H9 (cell line): ENCODE data around the gene SLC35B1. TPM values are rescaled to one million over a fixed set of nuclear protein-coding genes. Genes with fewer than 3 reads are reported as not detected.

ENCODE experiments used
- DNase-seq: peaks from one replicate; pipeline ENCODE4 v3.0.0-alpha.2; 2017
- H2AFZ ChIP-seq: one replicate; pipeline ENCODE4 v1.6.1; 2013; ENCODE audit warnings: mild to moderate bottlenecking, low read length, control low read depth, moderate library complexity
- H2AK5ac ChIP-seq: 2 replicates; pipeline ENCODE4 v1.6.1; 2013; ENCODE audit warnings: low read length, control low read depth, mixed read lengths; ENCODE audit not compliant: insufficient read length
- H2BK120ac ChIP-seq: one replicate; pipeline ENCODE4 v1.6.1; 2013; ENCODE audit warnings: low read depth, mild to moderate bottlenecking, low read length, control low read depth, inconsistent platforms; ENCODE audit not compliant: poor library complexity, severe bottlenecking
- H2BK12ac ChIP-seq: 2 replicates; pipeline ENCODE4 v1.6.1; 2013; ENCODE audit warnings: low read length, control low read depth, mixed read lengths, low read depth; ENCODE audit not compliant: insufficient read length
- H2BK15ac ChIP-seq: 2 replicates; pipeline ENCODE4 v1.6.1; 2013; ENCODE audit warnings: low read depth, low read length, control low read depth
- H2BK20ac ChIP-seq: one replicate; pipeline ENCODE4 v1.6.1; 2013; ENCODE audit warnings: low read depth, mild to moderate bottlenecking, low read length, control low read depth, inconsistent platforms; ENCODE audit not compliant: poor library complexity, severe bottlenecking
- H2BK5ac ChIP-seq: 2 replicates; pipeline ENCODE4 v1.6.1; 2013; ENCODE audit warnings: low read length, control low read depth, mixed read lengths; ENCODE audit not compliant: insufficient read length
- H3K14ac ChIP-seq: 2 replicates; pipeline ENCODE4 v1.6.1; 2013; ENCODE audit warnings: low read length, control low read depth; ENCODE audit not compliant: insufficient read depth
- H3K18ac ChIP-seq: 2 replicates; pipeline ENCODE4 v1.6.1; 2013; ENCODE audit warnings: low read depth, mild to moderate bottlenecking, mixed read lengths, low read length, control low read depth; ENCODE audit not compliant: insufficient read length
- H3K23ac ChIP-seq: 2 replicates; pipeline ENCODE4 v1.6.1; 2013; ENCODE audit warnings: low read length, control low read depth, mixed read lengths, low read depth; ENCODE audit not compliant: insufficient read length
- H3K23me2 ChIP-seq: 2 replicates; pipeline ENCODE4 v1.6.1; 2013; ENCODE audit warnings: low read depth, mild to moderate bottlenecking, mixed read lengths, low read length, control low read depth; ENCODE audit not compliant: insufficient read length, poor library complexity, severe bottlenecking
- H3K27ac ChIP-seq: 2 replicates; pipeline ENCODE4 v1.5.1; 2013; ENCODE audit warnings: low read length, control low read depth, mixed read lengths, low read depth; ENCODE audit not compliant: insufficient read length
- H3K27me3 ChIP-seq: 2 replicates; pipeline ENCODE4 v1.6.1; 2013; ENCODE audit warnings: low read length, control low read depth, inconsistent platforms; ENCODE audit not compliant: insufficient read depth
- H3K4ac ChIP-seq: 2 replicates; pipeline ENCODE4 v1.6.1; 2013; ENCODE audit warnings: low read depth, mild to moderate bottlenecking, control low read depth, inconsistent platforms, low read length, moderate library complexity
- H3K4me1 ChIP-seq: 2 replicates; pipeline ENCODE4 v1.6.1; 2013; ENCODE audit warnings: low read length, control low read depth, inconsistent platforms; ENCODE audit not compliant: insufficient read depth
- H3K4me2 ChIP-seq: 2 replicates; pipeline ENCODE4 v1.6.1; 2013; ENCODE audit warnings: low read length, control low read depth, mixed read lengths; ENCODE audit not compliant: insufficient read length, insufficient read depth
- H3K56ac ChIP-seq: 2 replicates; pipeline ENCODE4 v1.6.1; 2013; ENCODE audit warnings: low read depth, mild to moderate bottlenecking, mixed read lengths, low read length, control low read depth; ENCODE audit not compliant: insufficient read length
- H3K79me1 ChIP-seq: 2 replicates; pipeline ENCODE4 v1.6.1; 2013; ENCODE audit warnings: low read depth, mild to moderate bottlenecking, moderate library complexity, low read length, control low read depth, inconsistent platforms; ENCODE audit not compliant: insufficient read depth, poor library complexity, severe bottlenecking
- H3K79me2 ChIP-seq: 2 replicates; pipeline ENCODE4 v1.6.1; 2013; ENCODE audit warnings: low read length, control low read depth, inconsistent platforms; ENCODE audit not compliant: insufficient read depth
- H3K9ac ChIP-seq: 2 replicates; pipeline ENCODE4 v1.6.1; 2013; ENCODE audit warnings: low read length, control low read depth, mixed read lengths; ENCODE audit not compliant: insufficient read length; ENCODE audit errors: extremely low read depth
- H3K9me3 ChIP-seq: one replicate; pipeline ENCODE4 v1.6.1; 2013; ENCODE audit warnings: low read depth, low read length, inconsistent platforms; ENCODE audit not compliant: control insufficient read depth
- H3T11ph ChIP-seq: one replicate; pipeline ENCODE4 v1.6.1; 2013; ENCODE audit warnings: mild to moderate bottlenecking, low read length, control low read depth, inconsistent platforms
- H4K20me1 ChIP-seq: one replicate; pipeline ENCODE4 v1.6.1; 2013; ENCODE audit not compliant: control insufficient read depth, insufficient read length, insufficient read depth
- H4K5ac ChIP-seq: 2 replicates; pipeline ENCODE4 v1.6.1; 2013; ENCODE audit warnings: low read depth, mild to moderate bottlenecking, mixed read lengths, low read length, control low read depth; ENCODE audit not compliant: insufficient read length
- H4K8ac ChIP-seq: replicated peaks from 2 replicates; pipeline ENCODE4 v1.6.1; 2013; ENCODE audit warnings: low read length, control low read depth, mixed read lengths, low read depth; ENCODE audit not compliant: insufficient read length
- H4K91ac ChIP-seq: 2 replicates; pipeline ENCODE4 v1.6.1; 2013; ENCODE audit warnings: low read depth, mild to moderate bottlenecking, moderate library complexity, mixed read lengths, low read length, control low read depth; ENCODE audit not compliant: insufficient read length
- H3K27ac Mint-ChIP-seq, 3 experiments: 2 replicates in 2 of 3; 3 replicates in 1 of 3; pipeline ENCODE4 v1.8.0; 2020 to 2021; ENCODE audit warnings: mixed read lengths in 3 of 3, mild to moderate bottlenecking in 1 of 3, moderate library complexity in 1 of 3
- H3K27me3 Mint-ChIP-seq: 2 replicates; pipeline ENCODE4 v1.8.0; 2021; ENCODE audit warnings: low read depth, mild to moderate bottlenecking, moderate library complexity, mixed read lengths
- H3K36me3 Mint-ChIP-seq, 3 experiments: 2 replicates in 2 of 3; 3 replicates in 1 of 3; pipeline ENCODE4 v1.8.0; 2020 to 2021; ENCODE audit warnings: low read depth in 3 of 3, mixed read lengths in 3 of 3; ENCODE audit not compliant: insufficient read depth in 1 of 3
- H3K4me1 Mint-ChIP-seq, 2 experiments: 2 replicates each; pipeline ENCODE4 v1.8.0; 2020; ENCODE audit warnings: mixed read lengths in 2 of 2
- H3K4me3 Mint-ChIP-seq, 2 experiments: 2 replicates in 1 of 2; 3 replicates in 1 of 2; pipeline ENCODE4 v1.8.0; 2020 to 2021; ENCODE audit warnings: mild to moderate bottlenecking in 2 of 2, mixed read lengths in 2 of 2, moderate library complexity in 1 of 2
- H3K9me3 Mint-ChIP-seq, 2 experiments: 2 replicates in 1 of 2; 3 replicates in 1 of 2; pipeline ENCODE4 v1.8.0; 2020; ENCODE audit warnings: mild to moderate bottlenecking in 2 of 2, mixed read lengths in 2 of 2, moderate library complexity in 1 of 2
- WGBS: extraction: QIAGEN DNeasy Blood & Tissue Kit; methylation state at CpG from one replicate; pipeline ENCODE4 v1.1.7; 2013; ENCODE audit warnings: missing lambda C conversion rate, low lambda C conversion rate, mixed read lengths; ENCODE audit not compliant: insufficient read length; ENCODE audit errors: extremely low coverage; 5-methylcytosine and 5-hydroxymethylcytosine counted together
- total RNA-seq: library from RNA; stranded (reverse); gene quantifications from 2 replicates; pipeline ENCODE4 v1.2.1, GENCODE V29; 2021
- TF ChIP-seq, protein P1 (sequence below): fragments of 200-600 bp; sonication (generic); conservative IDR thresholded peaks from 3 replicates; pipeline ENCODE4 v1.8.0; 2021; ENCODE audit warnings: antibody characterized with exemption, mild to moderate bottlenecking

The SLC35B1 gene
- total RNA-seq, 1 experiment from 2014 or later: 58.9 TPM

DNA sequence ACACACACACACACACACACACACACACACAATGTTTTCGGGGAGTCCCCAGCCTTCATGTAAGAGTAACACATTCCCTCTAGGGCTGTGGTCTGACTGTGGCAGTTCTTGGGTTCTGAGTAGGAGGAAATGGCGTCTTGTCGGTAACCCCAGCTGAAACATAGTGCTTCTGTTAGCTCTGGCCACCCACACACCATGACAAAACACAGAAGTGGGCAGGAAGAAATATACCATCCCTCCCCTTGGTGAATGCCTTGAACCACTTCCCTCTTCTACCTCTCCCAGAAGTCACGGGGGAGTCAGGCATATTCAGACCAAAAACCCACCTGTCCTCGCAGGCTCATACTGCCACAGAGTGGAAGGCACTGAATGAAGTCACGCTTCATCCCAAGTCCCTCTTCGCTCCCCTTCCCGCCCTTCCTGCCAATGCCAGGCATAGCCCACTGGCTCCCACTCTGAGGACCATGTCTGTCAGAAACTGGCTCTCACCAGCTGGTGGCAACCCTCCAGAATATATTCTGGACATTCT is 11.5 kb downstream of the SLC35B1 start:
- H3K36me3 Mint-ChIP-seq: peaks cover 1 to 16% (median 15%) of the 10 kb centered on the region in 3 experiments; a peak in 6 of 7 replicates
- Histone ChIP-seq H2BK20ac (no peak overlapping the region), H4K20me1 (no peaks in the 10 kb centered on the region), H4K91ac (no peak overlapping the region), H3K27ac (no peak overlapping the region), H3K9me3 (no peaks in the 10 kb centered on the region), H2BK5ac (no peak overlapping the region), H3K23me2 (peaks cover 3% of the 10 kb centered on the region), H4K8ac (no peak overlapping the region), H3K79me2 (no peaks in the 10 kb centered on the region), H3K79me1 (no peaks in the 10 kb centered on the region), H3K27me3 (no peaks in the 10 kb centered on the region), H2BK120ac (no peak overlapping the region), H3T11ph (no peak overlapping the region), H3K23ac (no peak overlapping the region), H3K4me2 (no peak overlapping the region), H2BK12ac (no peak overlapping the region), H3K14ac (no peak overlapping the region; the same call in 1 of the 2 replicates), H2BK15ac (no peak overlapping the region), H3K4ac (no peak overlapping the region), H4K5ac (no peak overlapping the region), H3K9ac (no peak overlapping the region), H3K56ac (no peak overlapping the region), H3K4me1 (no peaks in the 10 kb centered on the region; the same call in 1 of the 2 replicates), H2AFZ (no peak overlapping the region), H3K18ac (no peak overlapping the region), H2AK5ac (no peak overlapping the region)
- no peak overlapping the region for H3K4me3 Mint-ChIP-seq
- WGBS: no CpG with 5 or more reads among the region's 8 CpGs
- DNase-seq: no peak
- H3K4me1 Mint-ChIP-seq: peaks cover 15% of the 10 kb centered on the region in 2 experiments
- H3K9me3 Mint-ChIP-seq: no peaks in the 10 kb centered on the region
- TF ChIP-seq, protein P1, sequence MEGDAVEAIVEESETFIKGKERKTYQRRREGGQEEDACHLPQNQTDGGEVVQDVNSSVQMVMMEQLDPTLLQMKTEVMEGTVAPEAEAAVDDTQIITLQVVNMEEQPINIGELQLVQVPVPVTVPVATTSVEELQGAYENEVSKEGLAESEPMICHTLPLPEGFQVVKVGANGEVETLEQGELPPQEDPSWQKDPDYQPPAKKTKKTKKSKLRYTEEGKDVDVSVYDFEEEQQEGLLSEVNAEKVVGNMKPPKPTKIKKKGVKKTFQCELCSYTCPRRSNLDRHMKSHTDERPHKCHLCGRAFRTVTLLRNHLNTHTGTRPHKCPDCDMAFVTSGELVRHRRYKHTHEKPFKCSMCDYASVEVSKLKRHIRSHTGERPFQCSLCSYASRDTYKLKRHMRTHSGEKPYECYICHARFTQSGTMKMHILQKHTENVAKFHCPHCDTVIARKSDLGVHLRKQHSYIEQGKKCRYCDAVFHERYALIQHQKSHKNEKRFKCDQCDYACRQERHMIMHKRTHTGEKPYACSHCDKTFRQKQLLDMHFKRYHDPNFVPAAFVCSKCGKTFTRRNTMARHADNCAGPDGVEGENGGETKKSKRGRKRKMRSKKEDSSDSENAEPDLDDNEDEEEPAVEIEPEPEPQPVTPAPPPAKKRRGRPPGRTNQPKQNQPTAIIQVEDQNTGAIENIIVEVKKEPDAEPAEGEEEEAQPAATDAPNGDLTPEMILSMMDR: no peak
- no peak overlapping the region for H3K27ac Mint-ChIP-seq
- peaks cover 10% of the 10 kb centered on the region for H3K27me3 Mint-ChIP-seq
